ENCODE measurements around the gene RPL13A.

Gene RPL13A

DNA sequence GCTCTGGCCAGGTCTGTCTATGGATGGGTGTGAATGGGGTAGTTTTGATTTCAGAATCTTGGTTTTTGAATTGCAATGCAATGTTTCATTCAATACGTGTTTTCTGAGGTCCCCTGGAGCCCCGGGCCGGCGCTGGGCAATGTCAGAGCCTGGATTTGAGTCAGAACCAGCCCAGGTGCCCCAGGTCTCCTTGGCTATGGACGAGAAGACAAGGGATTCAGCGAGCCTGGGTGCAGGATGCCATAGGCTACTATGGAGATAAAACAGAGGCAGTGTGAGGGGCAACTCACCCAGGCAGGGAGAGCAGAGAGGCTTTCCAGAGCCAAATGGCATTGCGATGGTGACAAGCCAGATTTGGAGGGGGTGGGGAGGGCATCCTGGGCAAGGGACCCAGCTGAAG lies 1.2 kb upstream of the RPL13A start:
- DNase-seq (ENCODE audit: low spot score), result no peak

DNA sequence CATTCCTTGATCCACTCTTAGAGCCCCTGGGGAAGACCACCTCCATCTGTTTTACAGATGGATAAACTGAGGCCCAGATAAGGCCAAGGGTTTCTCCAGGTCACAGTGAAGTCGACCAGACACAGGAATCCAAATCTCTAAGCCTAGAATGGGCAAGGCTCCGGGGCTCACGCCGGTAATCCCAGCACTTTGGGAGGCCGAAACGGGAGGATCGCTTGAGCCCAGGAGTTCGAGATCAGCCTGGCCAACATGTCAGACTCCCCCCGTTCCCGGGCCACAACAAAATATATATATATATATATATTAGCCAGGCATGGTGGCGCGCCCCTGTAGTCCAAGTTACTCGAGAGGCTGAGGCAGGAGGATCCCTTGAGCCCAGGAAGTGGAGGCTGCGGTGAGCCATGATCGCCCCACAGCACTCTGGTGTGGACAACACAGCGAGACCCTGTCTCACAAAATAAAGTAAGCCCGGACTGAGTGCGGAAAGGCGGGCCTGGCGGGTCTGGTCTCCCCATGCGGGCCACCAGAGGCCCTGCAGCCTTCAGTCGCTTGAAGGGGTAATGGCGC lies 615 bp upstream of the RPL13A start:
- DNase-seq (ENCODE audit: low spot score), result no peak

DNA sequence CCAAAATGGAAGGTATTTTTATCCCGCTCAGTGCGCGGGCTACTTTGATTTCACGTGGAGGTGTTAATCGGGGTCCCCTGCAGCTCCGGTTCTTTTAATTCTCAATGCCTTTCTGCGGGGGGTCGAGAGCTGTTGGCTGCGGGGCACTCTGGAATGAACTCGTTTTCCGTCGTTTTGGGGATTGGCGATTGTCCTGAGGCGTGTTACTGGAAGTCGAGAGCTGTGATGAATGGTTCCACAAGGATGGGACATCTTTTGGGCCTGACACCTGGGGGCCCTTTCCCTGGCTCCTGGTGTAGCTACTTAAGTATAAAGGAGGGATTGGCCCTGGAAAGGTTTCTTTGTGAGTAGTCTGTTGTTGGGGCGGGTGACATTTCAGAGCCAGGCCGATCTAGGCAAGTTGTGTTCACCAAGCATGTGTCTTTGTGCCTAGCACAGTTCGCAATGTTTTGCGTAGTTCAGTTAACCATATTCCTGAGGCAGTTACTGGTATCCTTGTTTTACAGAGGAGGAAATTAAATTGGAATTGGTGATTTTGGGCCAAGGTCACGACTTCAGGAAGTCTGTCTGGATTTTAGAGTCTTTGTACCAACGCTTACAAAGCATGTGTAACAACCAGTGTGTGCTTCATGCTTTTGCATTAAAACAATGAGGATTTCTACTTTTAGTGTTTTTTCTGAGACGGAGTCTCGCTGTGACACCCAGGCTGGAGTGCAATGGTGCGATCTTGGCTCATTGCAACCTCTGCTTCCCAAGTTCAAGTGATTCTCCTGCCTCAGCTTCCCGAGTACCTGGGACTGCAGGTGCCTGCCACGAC lies 846 bp downstream of the RPL13A start:
- DNase-seq (ENCODE audit: low spot score), result no peak

DNA sequence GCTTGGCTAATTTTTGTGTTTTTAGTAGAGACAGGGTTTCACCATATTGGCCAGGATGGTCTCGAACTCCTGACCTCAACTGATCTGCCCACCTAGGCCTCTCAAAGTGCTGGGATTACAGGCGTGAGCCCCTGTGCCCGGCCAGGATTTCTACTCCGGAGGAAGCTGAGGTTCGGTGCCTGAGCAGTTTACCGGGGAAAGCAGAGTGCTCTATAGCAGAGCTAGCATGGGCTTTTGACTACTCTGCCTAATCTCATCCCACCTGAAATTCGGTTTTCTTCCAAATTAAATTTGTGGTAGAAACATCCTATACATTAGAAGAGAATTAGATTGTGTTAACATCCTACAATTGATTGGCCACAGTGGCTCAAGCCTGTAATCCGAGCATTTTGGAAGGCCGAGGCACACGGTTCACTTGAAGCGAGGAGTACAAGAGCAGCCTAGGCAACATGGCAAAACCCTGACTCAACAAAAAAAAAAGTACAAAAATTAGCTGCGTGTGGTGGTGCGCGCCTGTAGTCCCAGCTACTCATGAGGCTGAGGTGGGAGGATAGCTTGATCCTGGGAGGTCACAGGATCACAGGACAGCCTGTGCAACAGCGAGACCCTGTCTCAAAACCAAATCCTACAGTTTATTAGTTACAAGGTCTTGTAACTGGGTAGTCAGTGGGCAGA lies 1.6 kb downstream of the RPL13A start:
- no peak for DNase-seq (ENCODE audit: low spot score)

DNA sequence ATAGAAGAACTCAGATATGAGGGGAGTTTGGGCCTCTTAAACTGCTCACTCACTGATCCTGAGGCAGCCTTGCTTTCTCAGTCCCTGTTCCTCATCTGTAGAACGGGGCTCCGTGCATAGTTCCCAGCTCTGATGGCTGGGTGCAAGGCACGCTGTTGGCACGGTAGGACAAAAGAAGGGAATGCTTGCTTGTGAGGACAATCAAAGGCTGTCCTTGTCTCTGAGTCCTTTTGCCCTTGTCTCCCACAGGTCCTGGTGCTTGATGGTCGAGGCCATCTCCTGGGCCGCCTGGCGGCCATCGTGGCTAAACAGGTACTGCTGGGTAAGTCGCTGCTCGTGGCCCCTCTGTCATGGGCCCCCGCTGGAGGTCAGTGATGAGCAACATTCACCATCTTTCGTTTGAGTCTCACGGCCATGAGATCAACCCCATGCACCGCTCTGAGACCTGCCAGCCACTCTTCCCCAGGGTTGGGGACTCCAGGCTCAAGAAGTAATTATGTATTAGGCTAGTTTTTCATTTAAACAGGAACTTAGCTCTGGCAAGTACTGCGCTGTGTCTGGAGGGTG lies 2.3 kb downstream of the RPL13A start:
- DNase-seq (ENCODE audit: low spot score), result no peak

DNA sequence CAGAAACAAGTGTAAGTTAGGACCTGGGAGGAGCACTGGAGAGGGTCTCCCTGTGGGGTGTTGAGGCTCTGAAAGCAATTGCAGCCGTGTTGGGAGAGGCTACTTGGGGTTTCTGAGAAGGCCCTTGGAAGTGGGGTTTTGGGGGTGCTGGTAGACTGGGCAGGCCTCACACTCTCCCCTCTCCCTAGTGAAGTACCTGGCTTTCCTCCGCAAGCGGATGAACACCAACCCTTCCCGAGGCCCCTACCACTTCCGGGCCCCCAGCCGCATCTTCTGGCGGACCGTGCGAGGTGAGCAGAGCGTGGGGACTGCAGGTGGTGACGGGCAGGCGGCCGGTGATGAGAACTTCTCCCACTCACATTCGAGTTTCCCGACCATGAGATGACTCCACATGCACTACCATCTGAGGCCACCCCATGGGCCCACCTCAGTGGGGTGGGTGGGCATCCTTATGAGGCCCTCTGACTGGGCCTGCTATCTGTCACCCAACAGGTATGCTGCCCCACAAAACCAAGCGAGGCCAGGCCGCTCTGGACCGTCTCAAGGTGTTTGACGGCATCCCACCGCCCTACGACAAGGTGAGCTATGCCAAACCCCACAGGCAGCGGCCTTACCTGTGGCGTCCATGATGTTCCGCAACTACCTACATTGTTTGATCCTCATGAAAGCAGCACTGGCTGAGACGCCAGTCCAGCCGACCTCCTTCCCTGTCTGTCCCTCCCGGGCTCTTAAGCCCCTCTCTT lies 3.0 kb downstream of the RPL13A start:
- no peak for DNase-seq (ENCODE audit: low spot score)

DNA sequence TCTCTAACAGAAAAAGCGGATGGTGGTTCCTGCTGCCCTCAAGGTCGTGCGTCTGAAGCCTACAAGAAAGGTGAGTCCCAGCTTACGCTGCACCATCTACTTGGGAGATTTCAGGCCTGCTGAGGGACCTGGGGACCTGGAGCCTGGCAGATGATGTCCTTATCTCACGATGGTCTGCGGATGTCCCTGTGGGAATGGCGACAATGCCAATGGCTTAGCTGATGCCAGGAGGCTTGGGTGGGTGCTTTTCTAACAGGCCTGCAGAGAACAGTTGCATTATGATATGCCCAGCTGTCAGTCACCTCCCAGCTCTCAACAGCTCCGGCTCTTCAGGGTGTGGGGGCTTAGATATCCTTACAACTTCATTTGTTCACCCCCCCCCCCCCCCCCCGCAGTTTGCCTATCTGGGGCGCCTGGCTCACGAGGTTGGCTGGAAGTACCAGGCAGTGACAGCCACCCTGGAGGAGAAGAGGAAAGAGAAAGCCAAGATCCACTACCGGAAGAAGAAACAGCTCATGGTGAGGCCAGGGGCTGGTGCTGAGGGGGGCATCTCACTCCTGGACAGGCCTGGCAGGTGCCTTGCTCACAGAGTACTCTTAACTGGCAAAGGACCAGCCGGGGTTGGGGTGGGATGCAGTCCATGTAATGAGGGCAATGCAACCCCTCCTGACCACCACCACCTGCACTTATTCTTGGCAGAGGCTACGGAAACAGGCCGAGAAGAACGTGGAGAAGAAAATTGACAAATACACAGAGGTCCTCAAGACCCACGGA lies 3.8 kb downstream of the RPL13A start:
- no peak for DNase-seq (ENCODE audit: low spot score)

DNA sequence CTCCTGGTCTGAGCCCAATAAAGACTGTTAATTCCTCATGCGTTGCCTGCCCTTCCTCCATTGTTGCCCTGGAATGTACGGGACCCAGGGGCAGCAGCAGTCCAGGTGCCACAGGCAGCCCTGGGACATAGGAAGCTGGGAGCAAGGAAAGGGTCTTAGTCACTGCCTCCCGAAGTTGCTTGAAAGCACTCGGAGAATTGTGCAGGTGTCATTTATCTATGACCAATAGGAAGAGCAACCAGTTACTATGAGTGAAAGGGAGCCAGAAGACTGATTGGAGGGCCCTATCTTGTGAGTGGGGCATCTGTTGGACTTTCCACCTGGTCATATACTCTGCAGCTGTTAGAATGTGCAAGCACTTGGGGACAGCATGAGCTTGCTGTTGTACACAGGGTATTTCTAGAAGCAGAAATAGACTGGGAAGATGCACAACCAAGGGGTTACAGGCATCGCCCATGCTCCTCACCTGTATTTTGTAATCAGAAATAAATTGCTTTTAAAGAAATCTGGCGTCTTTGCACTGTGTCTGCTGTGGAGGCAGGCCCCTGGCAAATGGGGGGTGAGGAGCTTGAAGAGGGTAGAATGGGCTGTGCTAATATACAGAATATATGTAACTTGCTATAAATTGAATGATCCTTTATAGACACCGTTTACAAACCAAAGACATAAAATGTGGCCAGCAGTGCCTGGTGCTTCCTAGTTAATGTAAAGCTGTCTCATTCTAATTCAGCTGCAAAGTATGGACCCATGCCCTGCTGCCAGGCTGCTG lies 4.6 kb downstream of the RPL13A start:
- DNase-seq (ENCODE audit: low spot score), result no peak

DNA sequence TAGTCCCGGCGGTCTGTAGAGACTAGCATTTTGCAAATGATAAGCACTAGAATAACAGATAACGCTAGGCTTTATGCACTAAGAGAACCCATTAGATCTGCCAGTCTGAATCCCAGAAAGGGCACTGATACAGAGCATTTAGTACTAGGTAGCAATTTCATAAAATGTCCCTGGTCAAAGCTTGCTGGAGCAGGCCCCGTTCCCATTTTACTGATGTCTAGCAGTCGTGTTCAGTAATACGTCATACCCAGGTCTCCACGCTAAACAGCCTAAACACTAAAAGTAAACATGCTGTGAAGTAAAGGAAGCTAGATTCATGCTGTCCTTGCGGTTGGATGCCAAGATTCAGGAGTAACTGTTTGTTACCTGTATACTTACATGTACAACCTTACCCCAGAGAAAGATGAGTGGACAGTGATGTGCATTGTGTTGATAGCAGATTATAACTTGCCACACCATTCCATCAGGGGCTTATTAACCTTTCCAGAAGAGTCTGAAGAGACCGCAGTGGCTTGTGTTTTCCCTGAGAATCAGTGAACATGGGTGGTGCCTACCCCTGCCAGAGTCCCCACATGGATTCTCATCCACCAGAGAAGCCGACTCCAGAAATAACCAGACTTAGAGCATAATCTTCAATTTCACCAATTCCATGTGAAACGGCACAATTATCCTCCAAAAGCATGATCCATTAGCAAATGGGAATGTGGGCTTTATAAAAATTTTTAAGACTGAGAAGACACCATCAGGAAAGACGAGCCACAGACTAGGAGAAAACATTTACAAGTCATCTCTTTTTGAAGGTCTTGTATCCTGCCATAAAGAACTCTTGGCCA lies 5.4 kb downstream of the RPL13A start:
- DNase-seq (ENCODE audit: low spot score), result no peak

DNA sequence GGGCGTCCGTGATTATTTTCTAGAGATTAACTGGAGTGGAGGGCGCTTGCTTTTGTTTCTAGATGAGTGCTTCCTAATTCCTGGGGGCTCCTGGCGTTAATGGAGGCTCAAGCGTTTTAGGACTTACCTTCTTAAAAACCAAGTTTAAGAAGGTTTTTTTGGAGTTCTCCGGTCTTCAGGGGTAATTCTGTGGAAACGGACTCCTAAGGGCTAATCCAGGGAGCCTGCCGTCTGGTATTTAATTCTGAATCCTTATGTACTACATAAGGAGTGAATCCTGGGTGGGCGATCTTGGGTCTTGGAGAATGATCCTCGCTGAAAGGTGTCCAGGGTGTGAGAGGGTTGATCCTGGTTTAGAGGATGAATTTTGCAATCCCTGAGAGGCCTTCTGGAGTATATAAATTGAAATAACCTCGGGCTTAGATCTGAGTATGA lies 9.2 kb downstream of the RPL13A start:
- DNase-seq (ENCODE audit: low spot score), result no peak

DNA sequence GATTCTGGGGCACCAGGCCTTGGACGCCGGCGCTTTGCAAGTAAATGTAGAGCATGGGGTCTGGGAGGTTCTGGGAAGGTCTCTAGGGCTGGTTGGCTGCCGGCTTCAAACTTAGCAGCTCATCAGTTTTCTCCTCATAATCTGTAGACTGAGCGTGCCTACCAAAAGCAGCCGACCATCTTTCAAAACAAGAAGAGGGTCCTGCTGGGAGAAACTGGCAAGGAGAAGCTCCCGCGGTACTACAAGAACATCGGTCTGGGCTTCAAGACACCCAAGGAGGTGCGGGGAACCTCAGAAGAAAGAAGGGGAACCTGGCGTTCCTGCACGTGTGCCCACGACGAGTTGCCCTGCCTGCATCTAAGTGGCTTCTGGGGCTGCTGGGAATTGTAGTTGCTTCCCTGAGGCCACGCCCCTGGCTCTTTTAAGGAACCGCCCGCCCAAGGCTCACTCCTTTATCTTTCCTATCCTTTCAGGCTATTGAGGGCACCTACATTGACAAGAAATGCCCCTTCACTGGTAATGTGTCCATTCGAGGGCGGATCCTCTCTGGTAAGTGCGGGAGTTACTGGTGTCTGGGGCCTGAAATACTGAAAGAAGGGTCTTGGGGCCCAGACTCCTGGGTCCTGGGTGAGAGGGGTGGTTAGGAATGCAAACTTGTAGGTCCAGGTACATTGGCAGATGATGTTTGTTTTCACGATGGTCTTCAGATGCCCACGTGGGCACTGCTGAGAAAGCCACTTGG lies 9.8 kb downstream of the RPL13A start:
- peak; percentile 91 for DNase-seq (ENCODE audit: low spot score)

DNA sequence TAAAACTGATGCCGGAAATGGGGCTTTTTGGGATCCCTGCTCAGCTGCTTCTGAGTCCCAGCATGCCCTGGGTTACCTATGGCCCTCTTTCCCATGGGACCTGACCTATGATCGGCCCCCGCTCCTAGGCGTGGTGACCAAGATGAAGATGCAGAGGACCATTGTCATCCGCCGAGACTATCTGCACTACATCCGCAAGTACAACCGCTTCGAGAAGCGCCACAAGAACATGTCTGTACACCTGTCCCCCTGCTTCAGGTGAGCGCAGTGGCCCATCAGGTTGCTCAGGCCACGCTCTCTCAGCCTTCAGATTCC lies 10.3 kb downstream of the RPL13A start:
- no peak for DNase-seq (ENCODE audit: low spot score)

DNA sequence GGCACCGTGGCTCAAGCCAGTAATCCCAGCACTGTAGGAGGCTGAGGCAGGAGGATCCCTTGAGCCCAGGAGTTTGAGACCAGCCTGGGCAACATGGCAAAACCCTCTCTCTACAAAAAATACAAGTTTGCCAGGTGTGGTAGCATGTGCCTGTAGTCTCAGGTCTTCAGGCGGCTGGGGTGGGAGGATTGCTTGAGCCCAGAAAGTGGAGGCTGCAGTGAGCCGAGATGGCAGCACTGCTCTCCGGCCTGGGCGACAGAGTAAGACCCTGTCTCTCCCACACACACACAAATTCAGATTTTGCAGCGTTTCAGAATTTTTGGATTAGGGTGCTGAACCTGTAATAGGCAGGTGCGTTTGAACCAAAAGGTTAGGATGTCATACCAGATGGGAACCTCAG lies 11.1 kb downstream of the RPL13A start:
- DNase-seq (ENCODE audit: low spot score), result no peak

DNA sequence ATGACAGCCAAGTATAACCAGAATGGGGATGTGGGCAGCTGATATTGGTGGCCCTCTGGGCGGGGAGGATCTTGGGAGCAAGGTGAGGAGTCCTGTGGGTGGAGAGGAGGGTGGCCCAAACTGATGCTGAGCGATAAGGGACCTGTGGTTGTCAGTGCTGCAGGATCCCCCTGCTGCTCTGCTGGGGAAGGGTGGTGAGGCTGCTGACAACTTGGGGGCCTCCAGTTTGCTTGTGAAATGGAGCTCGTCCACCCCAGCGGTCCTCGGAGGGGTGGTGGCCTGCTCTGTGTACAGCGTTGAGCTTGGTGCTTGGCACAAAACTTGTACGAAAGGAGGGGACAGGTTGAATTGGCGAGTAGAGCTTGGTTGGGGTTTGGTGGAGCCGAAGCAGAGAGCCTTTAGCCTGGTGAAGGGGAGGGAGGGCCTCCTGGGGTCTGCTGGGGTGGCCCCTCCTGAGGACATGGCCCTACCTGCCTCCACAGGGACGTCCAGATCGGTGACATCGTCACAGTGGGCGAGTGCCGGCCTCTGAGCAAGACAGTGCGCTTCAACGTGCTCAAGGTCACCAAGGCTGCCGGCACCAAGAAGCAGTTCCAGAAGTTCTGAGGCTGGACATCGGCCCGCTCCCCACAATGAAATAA lies 11.7 kb downstream of the RPL13A start:
- no peak for DNase-seq (ENCODE audit: low spot score)

DNA sequence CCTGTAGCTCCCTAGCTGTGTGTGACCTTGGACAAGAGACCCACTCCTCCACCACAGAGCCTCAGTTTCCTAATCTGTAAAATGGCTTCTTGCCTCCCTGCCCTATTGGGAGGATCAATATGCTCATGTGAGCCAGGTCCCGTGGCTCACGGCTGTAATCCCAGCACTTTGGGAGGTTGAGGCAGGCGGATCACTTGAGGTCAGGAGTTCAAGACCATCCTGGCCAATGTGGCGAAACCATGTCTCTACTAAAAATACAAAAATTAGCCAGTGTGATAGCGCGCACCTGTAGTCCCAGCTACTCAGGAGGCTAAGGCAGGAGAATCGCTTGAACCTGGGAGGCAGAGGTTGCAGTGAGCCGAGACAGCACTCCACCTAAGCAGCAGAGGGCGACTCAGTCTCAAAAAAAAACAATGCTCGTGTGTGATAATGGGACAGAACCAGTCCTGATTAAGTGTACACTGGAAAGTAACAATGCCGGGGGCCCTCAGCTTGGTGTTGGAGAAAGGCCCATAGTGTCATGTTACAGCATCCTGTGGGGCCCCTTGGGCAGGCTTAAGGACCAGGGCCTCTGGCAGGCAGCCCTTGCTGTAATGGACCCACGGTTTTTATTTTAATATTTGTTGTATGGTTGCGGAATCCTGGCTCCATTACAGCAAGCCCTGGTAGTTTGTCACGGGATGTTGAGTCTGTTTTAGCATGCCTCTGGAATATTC lies 15.6 kb downstream of the RPL13A start:
- no peak for DNase-seq (ENCODE audit: low spot score)

DNA sequence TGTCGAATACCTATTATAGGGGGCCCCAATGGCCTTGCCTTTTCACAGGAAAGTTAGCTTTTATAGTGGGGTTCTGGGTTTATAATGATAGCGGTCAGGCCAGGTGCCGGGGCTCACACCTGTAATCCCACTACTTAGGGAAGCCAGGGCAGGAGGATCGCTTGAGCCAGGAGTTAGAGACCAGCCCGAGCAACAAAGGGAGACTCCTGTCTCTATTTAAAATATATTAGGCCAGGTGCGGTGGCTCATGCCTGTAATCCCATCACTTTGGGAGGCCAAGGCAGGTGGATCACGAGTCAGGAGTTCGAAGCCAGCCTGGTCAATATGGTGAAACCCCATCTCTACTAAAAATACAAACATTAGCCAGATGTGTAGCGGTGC lies 16.2 kb downstream of the RPL13A start:
- no peak for DNase-seq (ENCODE audit: low spot score)

DNA sequence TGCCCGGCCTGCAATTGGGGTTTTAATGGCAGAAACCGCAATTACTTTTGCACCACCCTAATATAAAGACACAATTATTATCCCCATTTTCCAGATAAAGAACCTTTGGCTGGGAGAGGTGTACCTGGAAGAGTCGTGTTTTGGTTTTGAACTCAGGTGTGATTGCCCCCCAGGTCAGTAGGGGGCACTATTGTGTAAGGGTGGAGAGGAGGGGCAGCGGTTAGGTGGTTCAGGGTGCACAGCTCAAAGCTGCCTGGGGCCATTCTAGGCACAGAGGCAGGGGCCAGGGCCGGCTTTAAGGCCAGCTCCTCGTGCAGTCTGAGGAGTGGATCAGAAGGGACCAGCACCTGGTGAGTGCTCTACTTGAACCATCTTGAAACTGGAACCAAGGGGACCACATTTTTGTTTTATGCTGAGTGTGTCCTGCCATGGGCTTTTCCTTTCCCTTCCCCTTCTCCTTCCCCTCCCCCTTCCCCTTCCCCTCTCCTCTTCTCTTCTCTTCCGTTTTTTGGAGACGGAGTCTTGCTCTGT lies 19.2 kb downstream of the RPL13A start:
- DNase-seq (ENCODE audit: low spot score), result peak; percentile 74
